ENCODE results near the gene WBP4.
"Not testable (repeated sequence)": the region's sequence is repeated elsewhere in the genome, so short reads cannot be mapped to it uniquely, and the experiment has no call there.

Gene WBP4

GRCh38 chr13:41085961-41086585 lies 24.8 kb downstream of the WBP4 start:
- DNase-seq = no peak

GRCh38 chr13:41095681-41096080 lies 34.4 kb downstream of the WBP4 start:
- not testable (repeated sequence) for DNase-seq

- no peak for DNase-seq
Measured at GRCh38 chr13:41098761-41099160, 37.5 kb downstream of the WBP4 start.

- DNase-seq = no peak
Measured at GRCh38 chr13:41099986-41100385, 38.7 kb downstream of the WBP4 start.

GRCh38 chr13:41107104-41107571 lies 45.8 kb downstream of the WBP4 start:
- no peak for DNase-seq

- no peak for DNase-seq
Measured at GRCh38 chr13:41107584-41108014, 46.3 kb downstream of the WBP4 start.

- DNase-seq = no peak
Measured at GRCh38 chr13:41111454-41111853, 50.1 kb downstream of the WBP4 start.

- DNase-seq = no peak
Measured at GRCh38 chr13:41117869-41118268, 56.6 kb downstream of the WBP4 start.

- no peak for DNase-seq
Measured at GRCh38 chr13:41122838-41123237, 61.5 kb downstream of the WBP4 start.

GRCh38 chr13:41127701-41128100 lies 66.4 kb downstream of the WBP4 start:
- no peak for DNase-seq

GRCh38 chr13:41130356-41130755 lies 69.0 kb downstream of the WBP4 start:
- peak in 1 of 2 experiments; percentile 13 for DNase-seq

- DNase-seq = not testable (repeated sequence)
Measured at GRCh38 chr13:41131189-41131588, 69.9 kb downstream of the WBP4 start.

GRCh38 chr13:41131660-41132511 lies 70.6 kb downstream of the WBP4 start:
- peak in 1 of 2 experiments; percentile 9 for DNase-seq

- peak; percentile 95 to 96 for DNase-seq
Measured at GRCh38 chr13:41132512-41133152, 71.3 kb downstream of the WBP4 start, which contains the start of gene KBTBD6. TSS of gene KBTBD6 (minus strand) at chr13:41132802. CDS start at chr13:41132511, 291 bp downstream.
